SJCRH30 (cell line): ENCODE measurements around the gene PIEZO1. TPM values are rescaled to one million over a fixed set of nuclear protein-coding genes. Genes with fewer than 3 reads are reported as not detected.
"Not testable (repeated sequence)": the region's sequence is repeated elsewhere in the genome, so short reads cannot be mapped to it uniquely, and the experiment has no call there.

Source experiments
- DNase-seq, 2 experiments: peaks; one replicate each; pipeline ENCODE4 v3.0.0-alpha.2; 2015 to 2020
- H3K27ac ChIP-seq: fragments of 250-450 bp; sonication (Bioruptor Pico); 2 replicates; pipeline ENCODE4 v1.5.1; 2020; ENCODE audit warnings: mild to moderate bottlenecking, moderate library complexity
- H3K27me3 ChIP-seq: fragments of 250-450 bp; sonication (Bioruptor Pico); 2 replicates; pipeline ENCODE4 v1.5.1; 2020; ENCODE audit warnings: mild to moderate bottlenecking, moderate library complexity
- H3K36me3 ChIP-seq: fragments of 250-450 bp; sonication (Bioruptor Pico); 2 replicates; pipeline ENCODE4 v1.5.1; 2020; ENCODE audit warnings: mild to moderate bottlenecking, moderate library complexity
- H3K4me1 ChIP-seq: fragments of 250-450 bp; sonication (Bioruptor Pico); 2 replicates; pipeline ENCODE4 v1.5.1; 2020; ENCODE audit warnings: mild to moderate bottlenecking, moderate library complexity
- H3K4me3 ChIP-seq: fragments of 250-450 bp; sonication (Bioruptor Pico); 2 replicates; pipeline ENCODE4 v1.5.1; 2020; ENCODE audit warnings: mild to moderate bottlenecking, moderate library complexity
- H3K9me3 ChIP-seq: fragments of 250-450 bp; sonication (Bioruptor Pico); replicated peaks from 2 replicates; pipeline ENCODE4 v1.5.1; 2020; ENCODE audit warnings: mild to moderate bottlenecking, moderate library complexity
- total RNA-seq: library from RNA; depleted of rRNA; stranded (reverse); fragments of >200 nt; shearing (Covaris generic); gene quantifications from 2 replicates; pipeline ENCODE4 v1.2.3, GENCODE V29; 2014

Gene PIEZO1
- total RNA-seq, 1 experiment from 2014 or later = 28.1 TPM

DNA sequence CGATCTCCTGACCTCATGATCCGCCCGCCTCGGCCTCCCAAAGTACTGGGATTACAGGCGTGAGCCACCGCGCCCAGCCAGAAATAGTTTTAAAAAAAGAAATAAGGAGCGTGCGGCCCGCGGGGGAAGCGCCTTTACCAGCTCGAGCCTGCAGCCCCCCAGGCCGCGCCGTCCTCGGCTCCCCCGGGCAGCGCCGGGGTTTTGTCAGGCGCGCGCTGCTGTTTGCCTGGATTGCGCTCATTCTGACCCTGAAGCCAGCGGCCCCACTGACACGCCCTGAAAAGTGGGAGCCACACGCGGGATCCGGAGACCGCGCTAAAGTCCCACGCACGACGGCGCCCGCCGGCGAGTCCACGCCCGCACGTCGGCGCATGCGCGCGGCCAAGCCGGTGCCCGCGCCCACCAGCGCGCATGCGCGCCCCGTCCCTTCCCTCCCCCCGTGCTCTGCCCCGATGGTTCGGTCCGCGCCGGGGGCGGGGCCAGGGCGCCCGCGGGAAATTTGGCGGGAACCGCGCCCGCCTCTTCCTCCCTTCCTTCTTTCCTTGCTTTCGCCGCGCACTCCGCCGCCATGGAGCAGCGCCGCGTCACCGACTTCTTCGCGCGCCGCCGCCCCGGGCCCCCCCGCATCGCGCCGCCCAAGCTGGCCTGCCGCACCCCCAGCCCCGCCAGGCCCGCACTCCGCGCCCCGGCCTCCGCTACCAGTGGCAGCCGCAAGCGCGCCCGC lies 18.4 kb upstream of the PIEZO1 start, which contains the start of gene CDT1:
CDT1 (plus strand) TSS at position 526 of the 724 bp plus-strand sequence; CDS start at position 569, 43 bp downstream.
- Histone ChIP-seq H3K27me3 (no peaks in the 10 kb centered on the region), H3K4me1 (no peaks in the 10 kb centered on the region), H3K27ac (peak within 1 kb of the TSS; percentile 27), H3K9me3 (no peaks in the 10 kb centered on the region), H3K36me3 (peaks cover 39% of the 10 kb centered on the region), H3K4me3 (peak within 1 kb of the TSS; percentile 59)
- DNase-seq = peak; percentile 67 to 78

DNA sequence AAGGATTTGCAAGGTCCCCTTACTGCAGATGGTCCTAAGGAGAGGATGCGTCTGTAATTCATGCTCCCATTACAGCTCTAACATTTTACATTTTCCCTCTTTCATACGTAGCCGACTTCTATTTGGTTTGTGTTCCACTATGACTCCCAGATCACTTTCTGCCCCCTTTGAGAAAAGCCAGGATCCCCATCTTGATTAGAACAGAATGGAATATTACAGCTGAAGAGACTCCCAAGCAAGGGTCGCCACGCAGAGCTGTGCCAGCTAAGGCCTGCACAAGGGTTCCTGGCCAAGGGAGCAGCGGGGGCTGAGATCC lies 15.2 kb upstream of the PIEZO1 start:
- Histone ChIP-seq H3K27ac (no peak overlapping the region), H3K27me3 (no peaks in the 10 kb centered on the region), H3K36me3 (peaks cover 9% of the 10 kb centered on the region), H3K4me3 (no peak overlapping the region), H3K9me3 (no peaks in the 10 kb centered on the region), H3K4me1 (no peaks in the 10 kb centered on the region)
- no peak for DNase-seq

DNA sequence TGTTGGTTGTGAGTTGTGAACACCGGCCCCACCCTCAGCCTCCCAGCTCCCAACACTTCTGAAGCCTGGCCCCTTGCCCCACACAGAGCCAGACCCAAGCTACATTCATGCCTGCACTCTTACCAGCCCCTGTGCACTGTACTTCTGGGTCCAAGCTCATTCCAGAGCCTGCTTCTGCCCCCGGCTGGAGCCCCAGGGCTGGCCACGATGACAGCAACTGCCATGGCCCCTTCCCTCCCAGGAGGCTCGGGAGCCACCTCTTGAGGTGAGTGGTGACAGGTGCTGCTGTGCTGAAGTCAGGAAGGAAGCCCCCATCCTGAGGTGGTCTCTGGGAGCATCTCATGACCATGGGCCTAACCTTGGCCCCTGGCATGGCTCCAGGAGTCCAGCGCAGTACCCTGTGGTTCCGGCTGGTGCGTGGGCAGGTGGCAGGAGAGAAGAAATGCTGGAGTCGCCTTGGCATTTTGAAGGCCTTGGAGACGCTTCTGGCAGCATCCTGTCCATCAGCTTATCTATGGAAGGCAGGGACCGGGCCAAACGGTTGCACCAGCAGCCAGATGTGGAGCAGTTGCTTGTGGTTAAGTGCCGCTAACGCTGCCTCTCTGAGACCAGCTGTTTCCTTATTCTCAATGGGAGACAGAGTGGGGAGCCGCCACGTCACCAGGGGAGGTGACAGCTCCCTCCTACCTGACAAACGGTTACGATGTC lies 14.7 kb upstream of the PIEZO1 start:
- no peaks in the 10 kb centered on the region for H3K4me1 ChIP-seq
- peaks cover 3% of the 10 kb centered on the region for H3K36me3 ChIP-seq
- H3K9me3 ChIP-seq = no peaks in the 10 kb centered on the region
- no peaks in the 10 kb centered on the region for H3K27me3 ChIP-seq
- H3K27ac ChIP-seq = no peak overlapping the region
- no peak overlapping the region for H3K4me3 ChIP-seq
- peak in 1 of 2 experiments; percentile 46 for DNase-seq

DNA sequence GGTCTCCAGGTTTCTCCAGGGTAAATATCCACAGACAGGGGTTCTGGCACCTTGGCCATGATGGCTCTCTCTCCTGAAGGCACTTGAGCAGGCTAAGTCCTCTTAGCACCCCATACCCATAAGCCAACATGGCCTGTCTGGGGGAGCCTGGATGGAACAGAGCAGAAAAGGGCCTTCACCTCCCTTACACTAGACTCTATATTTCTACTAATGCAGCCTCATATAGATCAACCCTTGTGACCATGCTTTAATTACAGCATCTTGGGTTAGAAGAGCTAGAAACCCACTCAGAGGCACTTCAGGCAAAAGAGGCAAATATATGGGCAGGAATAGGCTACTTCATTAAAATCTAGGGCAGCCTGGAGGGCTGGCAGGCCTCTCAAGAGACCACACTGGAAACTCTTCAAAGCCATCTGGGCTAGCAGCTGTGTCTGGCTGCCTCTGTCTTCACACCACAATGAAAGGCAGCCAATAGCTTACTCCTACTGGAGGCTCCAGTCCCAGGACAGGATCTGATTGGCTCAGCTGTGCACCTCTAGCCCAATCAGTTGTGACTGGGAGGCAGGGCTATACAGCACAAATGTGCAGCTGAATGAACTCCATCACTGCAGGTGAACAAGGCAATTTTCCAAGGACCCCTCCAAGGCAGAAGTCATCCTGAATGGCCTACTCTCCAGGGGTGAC lies 13.9 kb upstream of the PIEZO1 start:
- H3K4me3 ChIP-seq = no peak overlapping the region
- H3K27ac ChIP-seq = no peak overlapping the region
- no peaks in the 10 kb centered on the region for H3K4me1 ChIP-seq
- no peaks in the 10 kb centered on the region for H3K9me3 ChIP-seq
- peak in 1 of 2 experiments; percentile 53 for DNase-seq
- no peaks in the 10 kb centered on the region for H3K27me3 ChIP-seq
- no peaks in the 10 kb centered on the region for H3K36me3 ChIP-seq

DNA sequence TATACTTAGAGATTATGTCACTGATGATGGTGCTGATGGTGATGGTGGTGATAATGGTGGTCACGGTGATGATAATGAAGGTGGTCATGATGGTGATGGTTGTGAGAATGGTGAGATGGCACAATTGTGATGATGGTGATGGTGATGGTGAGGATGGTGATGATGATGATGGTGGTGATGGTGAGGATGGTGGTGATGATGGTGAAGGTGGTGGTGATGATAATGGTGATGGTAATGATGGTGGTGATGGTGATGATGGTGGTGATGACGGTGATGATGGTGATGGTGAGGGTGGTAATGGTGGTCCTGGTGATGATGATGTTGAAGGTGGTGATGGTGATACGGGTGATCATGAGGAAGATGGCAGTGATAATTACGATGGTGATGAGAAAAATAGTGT lies 13.1 kb upstream of the PIEZO1 start:
- Histone ChIP-seq H3K4me1 (no peaks in the 10 kb centered on the region), H3K27me3 (no peaks in the 10 kb centered on the region), H3K9me3 (no peaks in the 10 kb centered on the region), H3K4me3 (no peak overlapping the region), H3K27ac (no peak overlapping the region), H3K36me3 (no peaks in the 10 kb centered on the region)
- no peak for DNase-seq

DNA sequence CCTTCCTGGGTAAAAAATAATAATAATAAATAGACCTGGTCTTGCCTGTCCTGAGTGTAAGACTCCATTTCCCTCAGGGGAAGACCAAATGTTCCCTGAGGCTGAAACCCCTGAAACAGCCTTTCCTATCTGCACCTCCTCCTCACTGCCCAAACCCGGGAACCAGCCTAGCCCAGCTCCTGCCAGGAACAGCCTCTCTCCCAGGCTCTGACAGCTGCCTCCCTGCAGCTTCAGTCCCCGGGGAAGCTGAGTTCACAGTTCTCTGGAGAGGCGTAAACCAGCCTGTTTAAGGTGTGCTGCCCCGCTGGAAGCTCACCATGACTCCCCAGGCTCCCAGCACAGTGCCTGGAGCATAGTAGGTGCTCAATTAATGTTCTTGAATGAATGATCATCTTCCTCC lies 11.3 kb upstream of the PIEZO1 start:
- Histone ChIP-seq H3K36me3 (no peaks in the 10 kb centered on the region), H3K9me3 (no peaks in the 10 kb centered on the region), H3K4me1 (peaks cover 7% of the 10 kb centered on the region; the same call in 1 of the 2 replicates), H3K27ac (no peak overlapping the region), H3K27me3 (no peaks in the 10 kb centered on the region), H3K4me3 (no peak overlapping the region)
- DNase-seq = peak in 1 of 2 experiments; percentile 40

DNA sequence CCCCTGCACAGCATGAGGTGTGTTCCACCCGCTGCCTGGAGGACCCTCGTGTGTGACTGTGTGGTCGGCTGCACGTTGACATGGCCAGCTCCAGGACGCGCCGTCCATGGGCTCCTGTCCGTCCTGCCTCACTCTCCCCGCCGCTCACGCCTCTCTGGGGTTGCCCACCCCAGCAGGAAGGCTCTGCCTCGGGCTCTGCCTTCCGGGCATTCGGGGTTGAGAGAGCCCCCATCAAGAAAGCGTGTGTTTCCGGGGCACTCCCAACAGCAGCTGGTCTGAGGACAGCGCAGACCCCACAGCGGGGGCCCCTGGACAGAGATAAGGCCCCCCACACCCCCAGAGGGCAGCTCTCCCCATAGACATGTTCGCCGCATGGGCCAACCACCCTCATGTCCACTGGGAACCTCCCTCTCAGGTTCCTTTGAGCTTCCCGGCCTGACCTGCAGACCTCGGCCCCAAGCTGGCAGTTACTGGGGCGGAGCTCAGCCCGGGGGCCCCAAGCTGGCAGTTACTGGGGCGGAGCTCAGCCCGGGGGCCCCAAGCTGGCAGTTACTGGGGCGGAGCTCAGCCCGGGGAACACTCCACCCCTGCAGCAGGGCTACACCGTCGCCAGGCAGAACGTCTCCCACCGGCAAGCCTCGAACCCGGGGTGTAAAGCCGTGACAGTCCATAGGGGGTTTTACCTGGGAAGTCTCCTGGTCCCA lies 8.4 kb upstream of the PIEZO1 start:
- Histone ChIP-seq H3K4me1 (peaks cover 14% of the 10 kb centered on the region), H3K27me3 (no peaks in the 10 kb centered on the region)
- DNase-seq = no peak

GRCh38 chr16:88792668-88793250 lies 7.7 kb upstream of the PIEZO1 start:
- no peak for DNase-seq
- no peak overlapping the region for H3K27ac ChIP-seq
- peaks cover 14% of the 10 kb centered on the region for H3K4me1 ChIP-seq
- H3K27me3 ChIP-seq = no peaks in the 10 kb centered on the region
- no peak overlapping the region for H3K4me3 ChIP-seq
- H3K36me3 ChIP-seq = no peaks in the 10 kb centered on the region
- no peaks in the 10 kb centered on the region for H3K9me3 ChIP-seq

More for the DNA sequence above, 8.4 kb upstream of the PIEZO1 start:
- no peaks in the 10 kb centered on the region for H3K36me3 ChIP-seq
- no peak overlapping the region for H3K4me3 ChIP-seq
- H3K9me3 ChIP-seq = no peaks in the 10 kb centered on the region
- no peak overlapping the region for H3K27ac ChIP-seq

- no peaks in the 10 kb centered on the region for H3K36me3 ChIP-seq
- H3K9me3 ChIP-seq = no peaks in the 10 kb centered on the region
- peak; percentile 38 to 51 for DNase-seq
- no peak overlapping the region for H3K27ac ChIP-seq
- no peak overlapping the region for H3K4me3 ChIP-seq
- no peaks in the 10 kb centered on the region for H3K27me3 ChIP-seq
- H3K4me1 ChIP-seq = peaks cover 14% of the 10 kb centered on the region
Measured at GRCh38 chr16:88792078-88792550, 7.1 kb upstream of the PIEZO1 start.

- Histone ChIP-seq H3K4me3 (0 out of 2 replicates have a peak overlapping the region, but pooled peaks have one; percentile 16), H3K27me3 (no peaks in the 10 kb centered on the region), H3K27ac (no peak overlapping the region), H3K4me1 (peaks cover 14% of the 10 kb centered on the region), H3K9me3 (no peaks in the 10 kb centered on the region), H3K36me3 (no peaks in the 10 kb centered on the region)
- peak in 1 of 2 experiments; percentile 44 for DNase-seq
Measured at GRCh38 chr16:88790312-88791211, 5.5 kb upstream of the PIEZO1 start.

GRCh38 chr16:88789594-88789993 lies 4.6 kb upstream of the PIEZO1 start:
- Histone ChIP-seq H3K4me3 (no peak overlapping the region), H3K9me3 (no peaks in the 10 kb centered on the region), H3K27me3 (no peaks in the 10 kb centered on the region), H3K36me3 (no peaks in the 10 kb centered on the region), H3K4me1 (peaks cover 14% of the 10 kb centered on the region), H3K27ac (no peak overlapping the region)
- DNase-seq = peak in 1 of 2 experiments; percentile 31

- H3K9me3 ChIP-seq, H3K27ac ChIP-seq, DNase-seq, H3K36me3 ChIP-seq, H3K27me3 ChIP-seq, H3K4me3 ChIP-seq: not testable (repeated sequence)
- peaks cover 14% of the 10 kb centered on the region for H3K4me1 ChIP-seq
Measured at GRCh38 chr16:88788749-88789148, 3.7 kb upstream of the PIEZO1 start.

DNA sequence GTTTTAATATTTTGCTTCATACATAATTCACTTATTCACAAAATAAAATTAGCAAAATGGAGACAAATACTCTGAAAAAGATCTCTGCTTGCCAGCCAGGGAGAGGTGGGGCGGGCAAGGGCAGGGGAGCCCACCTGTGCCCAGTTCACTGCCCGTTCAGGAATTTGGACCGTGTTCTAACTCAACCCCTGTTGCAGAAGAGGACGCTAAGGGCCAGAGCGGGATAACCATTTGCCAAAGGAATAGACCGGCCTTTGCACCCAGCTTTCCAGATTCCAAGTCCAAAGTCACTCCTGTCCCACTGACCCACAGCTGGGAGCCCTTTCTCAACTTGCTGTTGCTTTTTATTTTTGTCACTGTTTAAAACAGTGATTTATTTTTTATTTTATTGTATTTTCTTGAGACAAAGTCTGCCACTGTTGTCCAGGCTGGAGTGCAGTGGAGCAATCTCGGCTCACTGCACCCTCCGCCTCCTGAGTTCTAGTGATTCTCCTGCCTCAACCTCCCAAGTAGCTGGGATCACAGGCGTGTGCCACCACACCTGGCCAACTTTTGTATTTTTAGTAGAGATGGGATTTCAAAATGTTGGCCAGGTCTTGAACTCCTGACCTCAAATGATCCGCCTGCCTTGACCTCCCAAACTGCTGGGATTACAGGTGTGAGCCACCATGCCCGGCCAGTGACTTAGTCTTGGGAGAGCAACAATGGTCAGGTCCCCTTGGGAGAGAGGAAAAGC lies 2.7 kb upstream of the PIEZO1 start:
- no peak for DNase-seq
- no peak overlapping the region for H3K27ac ChIP-seq
- no peak overlapping the region for H3K4me3 ChIP-seq
- H3K36me3 ChIP-seq = no peaks in the 10 kb centered on the region
- H3K27me3 ChIP-seq = no peaks in the 10 kb centered on the region
- H3K9me3 ChIP-seq = no peaks in the 10 kb centered on the region
- H3K4me1 ChIP-seq = peaks cover 18% of the 10 kb centered on the region
